Prostate gland (tissue), 2 donors: ENCODE measurements around the gene BDH1. TPM values are rescaled to one million over a fixed set of nuclear protein-coding genes. Genes with fewer than 3 reads are reported as not detected.
A peak's percentile ranks its signal among the peaks of the same experiment; 100 is the strongest.

ENCODE experiments used
- DNase-seq: peaks from one replicate; pipeline ENCODE4 v3.0.0-alpha.2; 2019; ENCODE audit warnings: low spot score
- H3K27ac ChIP-seq, 2 donors: fragments of 200-600 bp; sonication (generic); 2 replicates each; pipeline ENCODE4 v1.5.1; 2017 to 2019
- H3K27me3 ChIP-seq: fragments of 200-600 bp; sonication (generic); replicated peaks from 2 replicates; pipeline ENCODE4 v1.5.1; 2019; ENCODE audit not compliant: insufficient read depth
- H3K36me3 ChIP-seq, 2 donors: fragments of 200-600 bp; sonication (generic); 1 replicate in 1 of 2; 2 replicates in 1 of 2; pipeline versions ENCODE4 v1.5.1 to v1.8.1; 2017 to 2019
- H3K4me1 ChIP-seq: fragments of 200-600 bp; sonication (generic); replicated peaks from 2 replicates; pipeline ENCODE4 v1.5.1; 2019
- H3K4me3 ChIP-seq, 2 donors: fragments of 200-600 bp; sonication (generic); 2 replicates each; pipeline ENCODE4 v1.5.1; 2017 to 2019
- H3K9me3 ChIP-seq: fragments of 200-600 bp; sonication (generic); 2 replicates; pipeline ENCODE4 v1.5.1; 2017
- CTCF ChIP-seq, 4 experiments: fragments of 200-600 bp in 2 of 4; fragments of 450-650 bp in 2 of 4; sonication (generic) in 2 of 4; IDR thresholded peaks; 1 replicate in 3 of 4; 2 replicates in 1 of 4; pipeline ENCODE4 v1.5.1; 2016 to 2019; ENCODE audit warnings: antibody characterized with exemption in 4 of 4, mild to moderate bottlenecking in 2 of 4, moderate library complexity in 2 of 4
- POLR2A ChIP-seq: fragments of 450-650 bp; IDR thresholded peaks from one replicate; pipeline ENCODE4 v1.6.1; 2016; ENCODE audit warnings: antibody characterized with exemption, mild to moderate bottlenecking
- POLR2AphosphoS5 ChIP-seq: sonication (generic); formaldehyde crosslinking; IDR thresholded peaks from one replicate; pipeline ENCODE4 v1.6.1; 2017; ENCODE audit warnings: antibody characterized with exemption
- whole genome bisulfite sequencing: methylation state at CpG from one replicate; pipeline ENCODE4 v1.1.5; 2018; 5-methylcytosine and 5-hydroxymethylcytosine counted together
- intact Hi-C: fragments of 100-400 bp; cut with DNase I; formaldehyde crosslinking; loops from one replicate; pipeline ENCODE4 v1.14.2; 2022
- total RNA-seq, 2 donors: library from RNA; depleted of rRNA; stranded (reverse); fragments of >200 nt; gene quantifications; one replicate each; pipeline ENCODE4 v1.1.0, GENCODE V29; 2016

The BDH1 gene
- total RNA-seq, 2 donors from 2014 or later: 41.1 to 84.3 TPM

DNA sequence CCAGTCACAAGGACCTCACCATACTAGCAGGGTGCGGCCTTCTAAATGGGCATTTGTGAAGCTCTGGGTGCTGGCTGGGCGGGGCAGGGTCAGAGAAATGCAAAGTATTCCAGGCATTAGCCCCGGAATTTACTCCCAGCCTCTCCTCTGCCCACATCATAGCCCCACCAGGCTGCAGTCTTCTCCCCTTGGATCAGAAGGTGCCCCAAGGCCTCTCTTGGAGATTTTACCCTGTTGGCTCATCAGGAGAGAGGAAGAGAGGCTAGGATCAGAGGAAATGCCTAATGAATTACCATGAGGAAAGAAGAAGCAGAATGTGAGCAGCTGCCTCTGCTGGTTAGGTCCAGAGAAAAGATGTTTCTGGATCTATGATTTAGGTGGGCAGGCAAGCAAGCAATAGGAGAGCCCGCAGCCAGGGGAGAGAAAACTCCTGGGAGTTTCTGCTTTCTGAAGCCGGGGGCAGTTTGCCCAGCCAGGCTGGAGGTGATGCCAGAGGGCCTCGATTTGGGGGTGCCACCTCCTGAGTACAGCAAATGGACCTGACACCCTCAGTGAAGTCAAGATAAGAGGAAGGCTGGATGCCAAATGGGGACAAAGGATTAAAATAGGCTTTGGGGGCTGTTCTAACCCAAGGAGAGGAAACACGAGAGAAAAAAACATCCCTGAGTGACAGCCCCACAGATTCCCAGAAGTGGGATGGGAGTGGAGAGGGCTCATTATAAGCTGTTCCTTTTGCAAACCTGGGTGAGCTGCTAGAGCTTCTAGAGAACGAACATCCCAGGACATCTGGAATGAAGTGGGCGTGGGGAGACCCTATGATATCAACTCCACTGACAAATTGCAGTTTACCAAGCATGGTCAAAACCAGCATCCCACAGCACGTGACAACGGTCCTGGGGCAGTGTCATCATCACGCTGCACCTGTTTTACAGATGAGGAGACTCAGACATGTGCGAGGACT, 65.4 kb downstream of the BDH1 start:
- WGBS: 78% methylated on average over 13 of the region's 13 CpGs
- intact Hi-C loops: no loop called here

GRCh38 chr3:197487911-197488391, 67.8 kb downstream of the BDH1 start:
- intact Hi-C loops: no loop called here
- TF ChIP-seq CTCF (IDR thresholded peaks at IDR 0.05) (no peak), POLR2AphosphoS5 (peak; percentile 36)
- H3K36me3 ChIP-seq: no peaks in the 10 kb centered on the region
- no peaks in the 10 kb centered on the region for H3K9me3 ChIP-seq
- WGBS: 48% methylated on average over 8 of the region's 8 CpGs
- peaks cover 4% of the 10 kb centered on the region for H3K4me1 ChIP-seq
- peak; percentile 57 for DNase-seq
- H3K27ac ChIP-seq: no peak overlapping the region
- no peak overlapping the region for H3K4me3 ChIP-seq
- no peaks in the 10 kb centered on the region for H3K27me3 ChIP-seq

More for the DNA sequence above, 65.4 kb downstream of the BDH1 start:
- DNase-seq: no peak
- Histone ChIP-seq H3K4me1 (peaks cover 4% of the 10 kb centered on the region), H3K36me3 (no peaks in the 10 kb centered on the region), H3K4me3 (no peak overlapping the region), H3K27ac (no peak overlapping the region), H3K9me3 (no peaks in the 10 kb centered on the region), H3K27me3 (no peaks in the 10 kb centered on the region)
- no peak for TF ChIP-seq POLR2A
- no peak for TF ChIP-seq POLR2AphosphoS5
- TF ChIP-seq CTCF (IDR thresholded peaks at IDR 0.05): no peak

DNA sequence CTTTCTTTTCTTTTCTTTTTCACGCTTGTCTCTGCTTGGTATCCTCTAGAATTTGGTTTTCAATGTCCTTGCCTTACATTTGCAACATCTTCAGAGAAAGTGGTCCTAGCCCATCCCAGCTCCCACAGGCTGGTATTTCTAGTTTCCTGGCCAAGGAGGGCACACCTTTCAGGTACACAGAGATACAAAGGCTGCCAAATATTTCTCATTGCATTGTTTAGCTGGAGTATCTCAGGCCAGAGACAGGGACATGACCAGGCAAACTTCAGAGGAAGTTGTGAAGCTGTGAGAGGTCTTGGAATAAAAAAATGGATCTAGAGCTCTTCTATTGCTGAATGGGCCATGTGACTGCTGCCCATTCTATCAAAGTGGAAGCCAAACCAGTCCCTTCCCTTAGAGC, 68.9 kb downstream of the BDH1 start:
- H3K36me3 ChIP-seq: no peaks in the 10 kb centered on the region
- WGBS: 80% methylated on average over 1 of the region's 1 CpG
- peak; percentile 44 for DNase-seq
- intact Hi-C loops: no loop called here
- H3K4me1 ChIP-seq: peaks cover 4% of the 10 kb centered on the region
- no peak overlapping the region for H3K27ac ChIP-seq
- no peaks in the 10 kb centered on the region for H3K9me3 ChIP-seq
- no peak for TF ChIP-seq POLR2A
- peak; percentile 61 for TF ChIP-seq POLR2AphosphoS5
- H3K4me3 ChIP-seq: no peak overlapping the region
- no peaks in the 10 kb centered on the region for H3K27me3 ChIP-seq

- H3K27ac ChIP-seq: no peak overlapping the region
- 69% methylated on average over 5 of the region's 5 CpGs for WGBS
- H3K9me3 ChIP-seq: no peaks in the 10 kb centered on the region
- H3K36me3 ChIP-seq: no peaks in the 10 kb centered on the region
- DNase-seq: no peak
- no peaks in the 10 kb centered on the region for H3K27me3 ChIP-seq
- peaks cover 4% of the 10 kb centered on the region for H3K4me1 ChIP-seq
- H3K4me3 ChIP-seq: no peak overlapping the region
- TF ChIP-seq CTCF (IDR thresholded peaks at IDR 0.05) (no peak), POLR2AphosphoS5 (no peak), POLR2A (no peak)
- intact Hi-C loops: no loop called here
These were observed 70.6 kb downstream of the BDH1 start for GRCh38 chr3:197485143-197485542.

GRCh38 chr3:197484204-197484901, 71.4 kb downstream of the BDH1 start:
- Histone ChIP-seq H3K27me3 (no peaks in the 10 kb centered on the region), H3K4me3 (no peak overlapping the region), H3K27ac (no peak overlapping the region), H3K4me1 (peaks cover 4% of the 10 kb centered on the region), H3K36me3 (no peaks in the 10 kb centered on the region), H3K9me3 (no peaks in the 10 kb centered on the region)
- WGBS: 89% methylated on average over 12 of the region's 12 CpGs
- no peak for DNase-seq
- TF ChIP-seq CTCF (IDR thresholded peaks at IDR 0.05): no peak
- no peak for TF ChIP-seq POLR2A
- no peak for TF ChIP-seq POLR2AphosphoS5
- intact Hi-C loops: no loop called here
